Jurkat, Clone E6-1 (cell line): Measurements from ENCODE around the gene TLR5.

Experiments used
- DNase-seq: peaks from one replicate; pipeline ENCODE4 v3.0.0-alpha.2; 2011; ENCODE audit warnings: low read depth, low spot score
- H3K4me3 ChIP-seq: 2 replicates; pipeline ENCODE4 v1.5.1; 2011; ENCODE audit warnings: mild to moderate bottlenecking, low read length, control low read depth, moderate library complexity

Gene TLR5

GRCh38 chr1:223126741-223127140, 16.3 kb downstream of the TLR5 start:
- DNase-seq: no peak
- no peak overlapping the region for H3K4me3 ChIP-seq

- no peak overlapping the region for H3K4me3 ChIP-seq
- DNase-seq: no peak
These were observed 17.3 kb downstream of the TLR5 start for GRCh38 chr1:223125766-223126165.

GRCh38 chr1:223123011-223123610, 19.9 kb downstream of the TLR5 start:
- H3K4me3 ChIP-seq: no peak overlapping the region
- no peak for DNase-seq

- no peak overlapping the region for H3K4me3 ChIP-seq
- no peak for DNase-seq
These were observed 24.6 kb downstream of the TLR5 start for GRCh38 chr1:223118418-223118817.

GRCh38 chr1:223116950-223117349, 26.1 kb downstream of the TLR5 start:
- DNase-seq: no peak
- H3K4me3 ChIP-seq: no peak overlapping the region

GRCh38 chr1:223114871-223115270, 28.2 kb downstream of the TLR5 start:
- no peak for DNase-seq

GRCh38 chr1:223110952-223111351, 32.1 kb downstream of the TLR5 start:
- H3K4me3 ChIP-seq: no peak overlapping the region
- DNase-seq: no peak

More at GRCh38 chr1:223114871-223115270, 28.2 kb downstream of the TLR5 start:
- H3K4me3 ChIP-seq: no peak overlapping the region

- no peak overlapping the region for H3K4me3 ChIP-seq
- no peak for DNase-seq
These were observed 33.4 kb downstream of the TLR5 start for GRCh38 chr1:223109581-223110026.

- no peak overlapping the region for H3K4me3 ChIP-seq
- no peak for DNase-seq
These were observed 36.2 kb downstream of the TLR5 start for GRCh38 chr1:223106856-223107255.

GRCh38 chr1:223105568-223105967, 37.5 kb downstream of the TLR5 start:
- H3K4me3 ChIP-seq: no peak overlapping the region
- DNase-seq: no peak

GRCh38 chr1:223102797-223103533, 40.1 kb downstream of the TLR5 start:
- no peak for DNase-seq

GRCh38 chr1:223097713-223098112, 45.3 kb downstream of the TLR5 start:
- no peak overlapping the region for H3K4me3 ChIP-seq
- no peak for DNase-seq

More at GRCh38 chr1:223102797-223103533, 40.1 kb downstream of the TLR5 start:
- no peak overlapping the region for H3K4me3 ChIP-seq

- no peak overlapping the region for H3K4me3 ChIP-seq
- DNase-seq: no peak
These were observed 47.2 kb downstream of the TLR5 start for GRCh38 chr1:223095870-223096269.

GRCh38 chr1:223091896-223092295, 51.2 kb downstream of the TLR5 start:
- DNase-seq: no peak
- no peak overlapping the region for H3K4me3 ChIP-seq

GRCh38 chr1:223089250-223089649, 53.8 kb downstream of the TLR5 start:
- H3K4me3 ChIP-seq: no peak overlapping the region
- no peak for DNase-seq

- DNase-seq: no peak
- H3K4me3 ChIP-seq: no peak overlapping the region
These were observed 54.3 kb downstream of the TLR5 start for GRCh38 chr1:223088713-223089240.

- DNase-seq: peak; percentile 39
- no peak overlapping the region for H3K4me3 ChIP-seq
These were observed 55.5 kb downstream of the TLR5 start for GRCh38 chr1:223087291-223088255.

GRCh38 chr1:223084464-223084866, 58.6 kb downstream of the TLR5 start:
- DNase-seq: no peak

GRCh38 chr1:223083831-223084230, 59.2 kb downstream of the TLR5 start:
- DNase-seq: no peak
- no peak overlapping the region for H3K4me3 ChIP-seq

More at GRCh38 chr1:223084464-223084866, 58.6 kb downstream of the TLR5 start:
- no peak overlapping the region for H3K4me3 ChIP-seq
